ENCODE results near the gene HVCN1. TPM values are rescaled to one million over a fixed set of nuclear protein-coding genes. Genes with fewer than 3 reads are reported as not detected.

HVCN1 gene
- total and polyA plus RNA-seq, 2 of the 13 experiments (the other 11 are each of a cell fraction or from before 2014, with no cell fraction given): 0.49 to 1.3 TPM

DNA sequence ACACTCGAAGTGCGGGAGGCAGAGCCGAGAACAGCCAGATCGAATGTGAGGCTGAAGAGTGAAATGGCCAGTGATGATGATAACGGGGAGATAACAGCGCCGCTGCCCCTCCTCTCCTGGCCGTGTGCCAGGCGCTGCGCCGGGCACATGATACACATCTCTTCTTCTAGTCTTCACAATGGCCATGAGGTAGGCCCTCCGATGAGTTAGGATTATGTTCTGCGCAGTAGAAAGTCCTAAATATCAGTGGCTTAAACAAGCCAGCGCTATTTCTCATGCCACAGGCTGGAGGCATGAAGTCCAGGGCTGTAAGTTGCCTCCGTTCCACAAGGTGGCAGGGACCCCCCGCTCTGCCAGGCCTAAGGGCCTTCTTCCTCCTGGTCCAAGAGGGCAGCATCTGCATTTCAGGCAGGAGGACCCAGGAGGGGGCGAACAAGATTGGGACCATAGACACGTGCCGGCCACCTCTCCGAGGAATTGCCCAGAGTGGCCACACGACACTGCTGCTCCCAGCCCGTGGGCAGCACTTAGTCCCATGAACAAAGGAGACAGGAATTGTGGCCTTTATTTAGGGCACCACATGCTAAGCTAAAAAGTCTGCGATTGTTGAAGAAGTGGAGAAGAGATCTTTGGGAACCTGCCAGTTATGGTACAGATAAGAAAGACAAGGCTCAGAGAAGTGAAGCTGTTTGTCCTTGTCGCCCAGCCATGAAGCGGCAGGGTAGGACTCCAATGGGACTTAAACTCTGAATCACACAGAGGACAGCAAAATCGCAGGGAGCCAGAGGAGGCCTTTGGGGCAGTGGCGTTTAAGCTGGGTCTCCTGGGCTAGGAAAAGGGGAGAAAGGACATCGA is 10.9 kb upstream of the HVCN1 start (continued):
- no peak for TF ChIP-seq RBM39 (IDR thresholded peaks at IDR 0.05; ENCODE audit: low read depth, low read length, poor library complexity, severe bottlenecking)
- no peak for TF ChIP-seq CBX1 (IDR thresholded peaks at IDR 0.05; ENCODE audit: low read depth)
- no peak for TF ChIP-seq YEATS2 (CRISPR knock-in tag; IDR thresholded peaks at IDR 0.05; ENCODE audit: borderline replicate concordance)
- TF ChIP-seq NFYB (CRISPR knock-in tag; IDR thresholded peaks at IDR 0.05): no peak
- peak; percentile 29 for TF ChIP-seq XRCC5 (optimal IDR thresholded peaks at IDR 0.05; ENCODE audit: low read length)
- no peak for TF ChIP-seq ZNF17 (CRISPR knock-in tag; IDR thresholded peaks at IDR 0.05)
- TF ChIP-seq MBD4 (IDR thresholded peaks at IDR 0.05; ENCODE audit: borderline replicate concordance, low read length): no peak
- TF ChIP-seq HCFC1 (IDR thresholded peaks at IDR 0.05; ENCODE audit: low read depth, low read length): no peak
- TF ChIP-seq KMT2B (CRISPR knock-in tag; IDR thresholded peaks at IDR 0.05): 0 out of 2 replicates have a peak, but pooled peaks have one; percentile 22
- TF ChIP-seq ZSCAN29 (CRISPR knock-in tag; conservative IDR thresholded peaks at IDR 0.05): no peak
- no peak for TF ChIP-seq ZNF225 (CRISPR knock-in tag; IDR thresholded peaks at IDR 0.05)
- TF ChIP-seq ZBTB1 (CRISPR knock-in tag; IDR thresholded peaks at IDR 0.05; ENCODE audit: borderline replicate concordance): no peak
- no peak for TF ChIP-seq ZNF292 (CRISPR knock-in tag; IDR thresholded peaks at IDR 0.05; ENCODE audit: borderline replicate concordance, low read depth)
- no peak for TF ChIP-seq GTF2F1 (IDR thresholded peaks at IDR 0.05; ENCODE audit: low read length)
- no peak for TF ChIP-seq MED1 (CRISPR knock-in tag; IDR thresholded peaks at IDR 0.05)
- TF ChIP-seq, protein P1, sequence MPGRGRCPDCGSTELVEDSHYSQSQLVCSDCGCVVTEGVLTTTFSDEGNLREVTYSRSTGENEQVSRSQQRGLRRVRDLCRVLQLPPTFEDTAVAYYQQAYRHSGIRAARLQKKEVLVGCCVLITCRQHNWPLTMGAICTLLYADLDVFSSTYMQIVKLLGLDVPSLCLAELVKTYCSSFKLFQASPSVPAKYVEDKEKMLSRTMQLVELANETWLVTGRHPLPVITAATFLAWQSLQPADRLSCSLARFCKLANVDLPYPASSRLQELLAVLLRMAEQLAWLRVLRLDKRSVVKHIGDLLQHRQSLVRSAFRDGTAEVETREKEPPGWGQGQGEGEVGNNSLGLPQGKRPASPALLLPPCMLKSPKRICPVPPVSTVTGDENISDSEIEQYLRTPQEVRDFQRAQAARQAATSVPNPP (CRISPR knock-in tag; IDR thresholded peaks at IDR 0.05): no peak
- TF ChIP-seq, protein P2, sequence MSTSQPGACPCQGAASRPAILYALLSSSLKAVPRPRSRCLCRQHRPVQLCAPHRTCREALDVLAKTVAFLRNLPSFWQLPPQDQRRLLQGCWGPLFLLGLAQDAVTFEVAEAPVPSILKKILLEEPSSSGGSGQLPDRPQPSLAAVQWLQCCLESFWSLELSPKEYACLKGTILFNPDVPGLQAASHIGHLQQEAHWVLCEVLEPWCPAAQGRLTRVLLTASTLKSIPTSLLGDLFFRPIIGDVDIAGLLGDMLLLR (CRISPR knock-in tag; IDR thresholded peaks at IDR 0.05): no peak
- TF ChIP-seq, protein P3, sequence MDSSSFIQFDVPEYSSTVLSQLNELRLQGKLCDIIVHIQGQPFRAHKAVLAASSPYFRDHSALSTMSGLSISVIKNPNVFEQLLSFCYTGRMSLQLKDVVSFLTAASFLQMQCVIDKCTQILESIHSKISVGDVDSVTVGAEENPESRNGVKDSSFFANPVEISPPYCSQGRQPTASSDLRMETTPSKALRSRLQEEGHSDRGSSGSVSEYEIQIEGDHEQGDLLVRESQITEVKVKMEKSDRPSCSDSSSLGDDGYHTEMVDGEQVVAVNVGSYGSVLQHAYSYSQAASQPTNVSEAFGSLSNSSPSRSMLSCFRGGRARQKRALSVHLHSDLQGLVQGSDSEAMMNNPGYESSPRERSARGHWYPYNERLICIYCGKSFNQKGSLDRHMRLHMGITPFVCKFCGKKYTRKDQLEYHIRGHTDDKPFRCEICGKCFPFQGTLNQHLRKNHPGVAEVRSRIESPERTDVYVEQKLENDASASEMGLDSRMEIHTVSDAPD (CRISPR knock-in tag; IDR thresholded peaks at IDR 0.05): no peak
- TF ChIP-seq SMAD3 (CRISPR knock-in tag; IDR thresholded peaks at IDR 0.05): no peak
- no peak for TF ChIP-seq ZNF816 (CRISPR knock-in tag; IDR thresholded peaks at IDR 0.05; ENCODE audit: borderline replicate concordance)
- no peak for TF ChIP-seq YEATS4 (CRISPR knock-in tag; IDR thresholded peaks at IDR 0.05; ENCODE audit: borderline replicate concordance)
